Colonic mucosa (tissue), 4 donors: ENCODE data around the gene FGFR2. TPM values are rescaled to one million over a fixed set of nuclear protein-coding genes. Genes with fewer than 3 reads are reported as not detected.

Experiments
- DNase-seq: peaks from one replicate; pipeline ENCODE4 v3.0.0-alpha.2; 2020
- H3K27ac ChIP-seq: fragments of 200-600 bp; one replicate; pipeline ENCODE4 v1.8.0; 2021
- H3K27me3 ChIP-seq: fragments of 200-600 bp; one replicate; pipeline ENCODE4 v1.8.0; 2021
- H3K36me3 ChIP-seq: fragments of 200-600 bp; one replicate; pipeline ENCODE4 v1.8.0; 2021
- H3K4me1 ChIP-seq: fragments of 200-600 bp; one replicate; pipeline ENCODE4 v1.8.0; 2021; ENCODE audit warnings: mild to moderate bottlenecking
- H3K4me3 ChIP-seq: fragments of 200-600 bp; one replicate; pipeline ENCODE4 v1.8.0; 2021
- H3K9ac ChIP-seq, 2 donors: one replicate each; pipeline ENCODE4 v1.7.0; 2013; ENCODE audit warnings: control low read depth in 2 of 2, low read depth in 2 of 2, low read length in 2 of 2
- H3K9me3 ChIP-seq: fragments of 200-600 bp; one replicate; pipeline ENCODE4 v1.8.0; 2021
- intact Hi-C: fragments of 100-400 bp; cut with DNase I; formaldehyde crosslinking; loops from one replicate; pipeline ENCODE4 v1.14.1; 2022
- total RNA-seq, 2 donors: library from RNA; stranded (reverse); fragmentation: NEBNext Ultra II Directional in 1 of 2; extraction: Animal tissue kit (Norgen Biotek cat#: 25700) in 1 of 2; gene quantifications; one replicate each; pipeline ENCODE4 v1.2.1, GENCODE V29; 2021
- TF ChIP-seq, protein P1 (sequence below): fragments of 200-600 bp; IDR thresholded peaks from one replicate; pipeline ENCODE4 v1.8.0; 2022; ENCODE audit warnings: antibody characterized with exemption, mild to moderate bottlenecking
- donor health status: healthy.
- donor health status: DM: no; HTN: no; CAD: no.
- donor health status: DM: no; HTN: no; CAD: no.

The FGFR2 gene
- total RNA-seq, 2 donors from 2014 or later: 25.6 to 40.9 TPM

DNA sequence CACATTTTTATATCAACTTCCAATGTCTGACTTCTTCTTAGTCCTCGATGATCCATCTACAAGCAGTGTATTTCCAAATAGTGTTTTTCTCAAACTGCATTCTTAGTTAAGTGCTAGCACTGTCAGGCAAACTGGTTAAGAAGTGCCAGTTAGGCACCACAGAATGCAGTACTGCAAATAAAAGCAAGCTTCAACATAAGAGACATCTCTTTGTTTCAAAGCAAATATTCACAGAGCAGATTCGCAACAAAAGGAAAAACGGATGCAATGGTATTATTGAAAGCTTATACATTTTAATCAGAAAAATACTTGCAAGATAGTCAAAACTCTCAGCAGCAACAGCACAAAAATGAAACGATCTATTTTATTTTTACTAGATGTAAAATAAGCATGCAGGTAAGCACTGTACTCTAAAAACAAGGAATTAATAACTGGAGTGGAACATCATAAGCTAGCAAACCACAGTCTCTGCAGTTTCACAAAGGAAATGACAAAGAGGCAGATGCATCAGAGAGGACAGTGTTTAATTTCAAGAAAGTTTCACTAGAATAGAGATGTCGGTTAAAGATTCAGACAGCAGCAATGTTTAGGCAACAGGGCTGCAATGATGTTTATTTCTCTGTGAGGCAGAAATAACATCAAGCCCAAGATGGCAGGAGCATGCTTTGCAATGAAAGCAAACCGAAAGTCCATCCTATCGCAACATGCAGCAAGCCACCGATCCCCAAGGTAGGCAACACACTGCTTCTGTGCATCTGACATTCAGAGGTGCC, 82.0 kb downstream of the FGFR2 start:
- TF ChIP-seq, protein P1, sequence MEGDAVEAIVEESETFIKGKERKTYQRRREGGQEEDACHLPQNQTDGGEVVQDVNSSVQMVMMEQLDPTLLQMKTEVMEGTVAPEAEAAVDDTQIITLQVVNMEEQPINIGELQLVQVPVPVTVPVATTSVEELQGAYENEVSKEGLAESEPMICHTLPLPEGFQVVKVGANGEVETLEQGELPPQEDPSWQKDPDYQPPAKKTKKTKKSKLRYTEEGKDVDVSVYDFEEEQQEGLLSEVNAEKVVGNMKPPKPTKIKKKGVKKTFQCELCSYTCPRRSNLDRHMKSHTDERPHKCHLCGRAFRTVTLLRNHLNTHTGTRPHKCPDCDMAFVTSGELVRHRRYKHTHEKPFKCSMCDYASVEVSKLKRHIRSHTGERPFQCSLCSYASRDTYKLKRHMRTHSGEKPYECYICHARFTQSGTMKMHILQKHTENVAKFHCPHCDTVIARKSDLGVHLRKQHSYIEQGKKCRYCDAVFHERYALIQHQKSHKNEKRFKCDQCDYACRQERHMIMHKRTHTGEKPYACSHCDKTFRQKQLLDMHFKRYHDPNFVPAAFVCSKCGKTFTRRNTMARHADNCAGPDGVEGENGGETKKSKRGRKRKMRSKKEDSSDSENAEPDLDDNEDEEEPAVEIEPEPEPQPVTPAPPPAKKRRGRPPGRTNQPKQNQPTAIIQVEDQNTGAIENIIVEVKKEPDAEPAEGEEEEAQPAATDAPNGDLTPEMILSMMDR: no peak
- Histone ChIP-seq H3K27ac (no peak overlapping the region), H3K9me3 (no peaks in the 10 kb centered on the region), H3K9ac (no peak overlapping the region), H3K36me3 (no peaks in the 10 kb centered on the region), H3K4me3 (no peak overlapping the region), H3K4me1 (no peaks in the 10 kb centered on the region), H3K27me3 (no peaks in the 10 kb centered on the region)
- DNase-seq: no peak
- intact Hi-C loops: no loop called here

DNA sequence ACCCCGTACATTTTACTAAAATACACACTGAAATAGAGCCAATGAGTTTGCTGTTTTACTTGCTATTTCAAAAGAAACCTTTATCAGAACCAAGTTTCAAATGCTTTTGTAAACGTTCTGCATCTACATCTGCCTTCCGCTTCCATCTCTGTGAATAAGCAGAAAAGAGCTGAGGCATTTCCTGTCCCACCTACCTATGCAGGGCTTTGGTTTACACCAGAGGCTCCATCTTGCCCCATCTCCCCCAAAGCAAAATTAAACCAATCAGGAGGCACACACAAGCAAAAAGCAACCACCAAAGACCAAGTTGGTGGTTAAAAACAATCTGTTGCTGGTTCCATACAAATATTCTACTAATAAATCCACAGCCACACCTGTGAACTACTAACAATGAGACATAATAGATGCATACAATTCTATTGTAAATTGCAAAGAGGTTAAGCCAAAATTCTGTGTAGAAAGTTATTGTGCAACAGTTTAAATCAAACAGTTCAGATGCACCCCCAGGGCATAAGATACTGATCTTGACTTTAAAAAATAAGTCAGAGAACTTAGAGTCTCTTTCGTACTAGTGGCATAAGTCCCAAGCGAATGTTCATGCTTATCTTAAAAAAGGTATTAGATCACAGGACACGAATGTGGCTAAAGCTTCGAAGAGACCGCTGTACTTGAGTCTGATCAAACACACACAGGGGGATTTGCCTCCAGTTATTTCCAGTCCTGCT, 83.9 kb downstream of the FGFR2 start:
- TF ChIP-seq, protein P1: no peak
- Histone ChIP-seq H3K4me3 (no peak overlapping the region), H3K27ac (no peak overlapping the region), H3K9ac (no peak overlapping the region), H3K4me1 (no peaks in the 10 kb centered on the region), H3K27me3 (no peaks in the 10 kb centered on the region), H3K9me3 (no peaks in the 10 kb centered on the region), H3K36me3 (no peaks in the 10 kb centered on the region)
- intact Hi-C loops: no loop called here
- no peak for DNase-seq

DNA sequence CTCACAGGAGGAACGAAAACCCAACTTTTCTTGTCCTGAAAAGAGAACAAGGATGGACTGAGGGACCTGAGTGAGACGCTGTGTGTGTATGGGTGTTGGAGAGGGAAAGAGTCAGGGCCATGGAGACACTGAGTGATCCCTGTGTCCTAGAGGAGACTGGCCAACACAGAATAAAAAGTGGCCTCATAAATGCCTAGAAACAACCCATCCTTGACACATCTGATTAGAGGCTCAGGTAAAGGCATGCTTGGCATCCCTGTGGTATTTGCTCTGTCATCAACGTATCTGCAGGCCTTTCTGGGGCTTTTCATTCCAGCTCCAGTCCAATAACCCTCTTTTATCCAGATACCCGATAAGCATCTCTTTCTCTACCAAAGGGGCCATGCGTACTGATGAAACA, 86.3 kb downstream of the FGFR2 start:
- TF ChIP-seq, protein P1: no peak
- no peak for DNase-seq
- H3K4me1 ChIP-seq: no peaks in the 10 kb centered on the region
- no peak overlapping the region for H3K4me3 ChIP-seq
- no peaks in the 10 kb centered on the region for H3K36me3 ChIP-seq
- H3K27me3 ChIP-seq: no peaks in the 10 kb centered on the region
- intact Hi-C loops: no loop called here
- H3K27ac ChIP-seq: no peak overlapping the region
- H3K9ac ChIP-seq: no peak overlapping the region
- no peaks in the 10 kb centered on the region for H3K9me3 ChIP-seq

DNA sequence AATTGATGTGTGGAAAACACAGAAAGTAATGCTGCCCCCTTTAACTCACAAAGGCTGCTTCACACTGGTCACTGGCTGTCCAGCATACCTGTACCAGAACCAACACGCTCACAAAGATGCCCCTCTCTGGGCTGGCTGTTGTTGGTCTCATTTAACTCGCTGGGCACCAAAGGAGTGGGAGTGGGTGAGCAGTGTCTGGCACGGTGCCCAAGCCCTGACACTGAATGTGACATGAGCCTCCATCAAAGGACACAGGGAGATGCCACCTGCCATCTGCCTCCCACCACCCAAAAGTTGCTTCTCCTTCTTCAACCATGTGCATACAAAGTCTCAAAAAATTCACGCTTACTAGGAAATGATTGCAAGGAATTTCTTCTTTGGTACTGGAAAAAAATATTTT, 86.8 kb downstream of the FGFR2 start:
- DNase-seq: no peak
- Histone ChIP-seq H3K4me1 (no peaks in the 10 kb centered on the region), H3K27me3 (no peaks in the 10 kb centered on the region), H3K9me3 (no peaks in the 10 kb centered on the region), H3K9ac (no peak overlapping the region), H3K36me3 (no peaks in the 10 kb centered on the region), H3K27ac (no peak overlapping the region), H3K4me3 (no peak overlapping the region)
- intact Hi-C loops: no loop called here
- TF ChIP-seq, protein P1: no peak

DNA sequence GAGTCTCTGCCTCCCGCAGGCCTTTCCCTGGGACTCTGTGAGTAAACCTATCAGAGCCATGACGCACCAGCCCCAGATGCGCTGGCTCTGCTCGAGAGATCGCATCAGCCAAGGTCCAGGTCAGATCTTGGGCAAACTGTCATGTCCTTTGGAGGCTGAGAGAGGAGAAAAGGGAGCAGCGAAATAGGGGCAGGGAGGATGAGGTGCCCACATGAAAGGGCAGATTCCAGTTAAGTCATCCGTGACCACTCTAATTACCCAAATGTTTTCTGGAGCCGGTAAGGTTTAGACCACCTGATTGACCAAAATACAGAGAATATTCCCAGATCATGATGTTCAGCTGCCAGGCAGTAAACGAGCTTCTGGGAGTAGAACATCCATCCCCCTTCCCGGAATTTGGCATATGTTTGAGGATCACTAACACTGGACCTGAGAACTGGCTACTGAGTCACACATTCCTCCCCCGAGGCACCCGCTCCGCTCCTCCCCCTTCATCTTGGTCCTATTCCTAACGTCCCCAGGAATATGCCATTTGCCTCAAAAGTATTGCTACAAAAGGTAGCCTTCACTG, 88.0 kb downstream of the FGFR2 start:
- Histone ChIP-seq H3K9me3 (no peaks in the 10 kb centered on the region), H3K27ac (no peak overlapping the region), H3K9ac (no peak overlapping the region), H3K36me3 (no peaks in the 10 kb centered on the region), H3K4me1 (no peaks in the 10 kb centered on the region), H3K27me3 (no peaks in the 10 kb centered on the region), H3K4me3 (no peak overlapping the region)
- intact Hi-C loops: no loop called here
- DNase-seq: no peak
- TF ChIP-seq, protein P1: no peak
